Ishikawa (cell line): Measurements from ENCODE around the gene PRC1.

Source experiments
- EP300 ChIP-seq: IDR thresholded peaks from 2 replicates; pipeline ENCODE4 v1.6.1; 2012; ENCODE audit warnings: borderline replicate concordance
- NFIC ChIP-seq: IDR thresholded peaks from 2 replicates; pipeline ENCODE4 v1.6.1; 2012
- TAF1 ChIP-seq: IDR thresholded peaks from 2 replicates; pipeline ENCODE4 v1.6.1; 2012; ENCODE audit warnings: low read depth, mild to moderate bottlenecking
- TCF12 ChIP-seq: IDR thresholded peaks from 2 replicates; pipeline ENCODE4 v1.6.1; 2012; ENCODE audit warnings: low read depth
- YY1 ChIP-seq: IDR thresholded peaks from 2 replicates; pipeline ENCODE4 v1.6.1; 2012; ENCODE audit warnings: low read depth
- TF ChIP-seq, protein P1 (sequence below): IDR thresholded peaks from 2 replicates; pipeline ENCODE4 v1.6.1; 2012; ENCODE audit warnings: low read depth, mild to moderate bottlenecking
- TF ChIP-seq, protein P2 (sequence below): IDR thresholded peaks from 2 replicates; pipeline ENCODE4 v1.6.1; 2012

DNA sequence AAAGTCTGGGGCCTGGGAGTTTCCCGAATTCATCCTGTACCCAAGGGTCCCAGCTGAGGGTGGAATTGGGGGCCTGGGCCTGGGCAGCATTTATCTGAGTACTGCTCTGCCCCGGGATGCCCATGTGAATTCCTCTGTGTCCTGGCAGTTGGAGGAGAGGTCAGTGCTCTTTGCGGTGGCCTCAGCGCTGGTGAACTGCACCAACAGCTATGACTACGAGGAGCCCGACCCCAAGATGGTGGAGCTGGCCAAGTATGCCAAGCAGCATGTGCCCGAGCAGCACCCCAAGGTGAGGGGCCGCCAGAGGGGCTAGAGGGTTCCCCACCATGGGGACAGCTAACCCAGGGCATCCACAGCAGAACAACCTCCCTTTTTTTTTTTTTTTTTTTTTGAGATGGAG, 45.8 kb downstream of the PRC1 start:
- TF ChIP-seq TAF1 = no peak
- no peak for TF ChIP-seq YY1
- no peak for TF ChIP-seq NFIC
- TF ChIP-seq, protein P1, sequence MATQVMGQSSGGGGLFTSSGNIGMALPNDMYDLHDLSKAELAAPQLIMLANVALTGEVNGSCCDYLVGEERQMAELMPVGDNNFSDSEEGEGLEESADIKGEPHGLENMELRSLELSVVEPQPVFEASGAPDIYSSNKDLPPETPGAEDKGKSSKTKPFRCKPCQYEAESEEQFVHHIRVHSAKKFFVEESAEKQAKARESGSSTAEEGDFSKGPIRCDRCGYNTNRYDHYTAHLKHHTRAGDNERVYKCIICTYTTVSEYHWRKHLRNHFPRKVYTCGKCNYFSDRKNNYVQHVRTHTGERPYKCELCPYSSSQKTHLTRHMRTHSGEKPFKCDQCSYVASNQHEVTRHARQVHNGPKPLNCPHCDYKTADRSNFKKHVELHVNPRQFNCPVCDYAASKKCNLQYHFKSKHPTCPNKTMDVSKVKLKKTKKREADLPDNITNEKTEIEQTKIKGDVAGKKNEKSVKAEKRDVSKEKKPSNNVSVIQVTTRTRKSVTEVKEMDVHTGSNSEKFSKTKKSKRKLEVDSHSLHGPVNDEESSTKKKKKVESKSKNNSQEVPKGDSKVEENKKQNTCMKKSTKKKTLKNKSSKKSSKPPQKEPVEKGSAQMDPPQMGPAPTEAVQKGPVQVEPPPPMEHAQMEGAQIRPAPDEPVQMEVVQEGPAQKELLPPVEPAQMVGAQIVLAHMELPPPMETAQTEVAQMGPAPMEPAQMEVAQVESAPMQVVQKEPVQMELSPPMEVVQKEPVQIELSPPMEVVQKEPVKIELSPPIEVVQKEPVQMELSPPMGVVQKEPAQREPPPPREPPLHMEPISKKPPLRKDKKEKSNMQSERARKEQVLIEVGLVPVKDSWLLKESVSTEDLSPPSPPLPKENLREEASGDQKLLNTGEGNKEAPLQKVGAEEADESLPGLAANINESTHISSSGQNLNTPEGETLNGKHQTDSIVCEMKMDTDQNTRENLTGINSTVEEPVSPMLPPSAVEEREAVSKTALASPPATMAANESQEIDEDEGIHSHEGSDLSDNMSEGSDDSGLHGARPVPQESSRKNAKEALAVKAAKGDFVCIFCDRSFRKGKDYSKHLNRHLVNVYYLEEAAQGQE = no peak
- TF ChIP-seq TCF12 = no peak
- TF ChIP-seq EP300 = no peak
- TF ChIP-seq, protein P2, sequence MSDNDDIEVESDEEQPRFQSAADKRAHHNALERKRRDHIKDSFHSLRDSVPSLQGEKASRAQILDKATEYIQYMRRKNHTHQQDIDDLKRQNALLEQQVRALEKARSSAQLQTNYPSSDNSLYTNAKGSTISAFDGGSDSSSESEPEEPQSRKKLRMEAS = no peak
